Lower lobe of right lung (tissue), 2 donors: ENCODE data around the gene IGFBP2. TPM values are rescaled to one million over a fixed set of nuclear protein-coding genes. Genes with fewer than 3 reads are reported as not detected.

Experiments used
- ATAC-seq, 2 donors: fragments of 200-7000 bp; cut with Tn5 transposase; one replicate each; pipeline ENCODE4 v1.9.1; 2020 to 2022; ENCODE audit warnings: mild to moderate bottlenecking in 2 of 2, moderate library complexity in 2 of 2
- DNase-seq: peaks from one replicate; pipeline ENCODE4 v3.0.0-alpha.2; 2020
- H3K27ac ChIP-seq: fragments of 200-600 bp; one replicate; pipeline ENCODE4 v1.8.0; 2022
- H3K27me3 ChIP-seq: fragments of 200-600 bp; one replicate; pipeline ENCODE4 v1.8.0; 2022; ENCODE audit warnings: low read depth
- H3K36me3 ChIP-seq: fragments of 200-600 bp; one replicate; pipeline ENCODE4 v1.8.0; 2022; ENCODE audit warnings: mild to moderate bottlenecking
- H3K4me1 ChIP-seq: fragments of 200-600 bp; one replicate; pipeline ENCODE4 v1.8.0; 2022
- H3K4me3 ChIP-seq: fragments of 200-600 bp; one replicate; pipeline ENCODE4 v1.8.0; 2022; ENCODE audit warnings: mild to moderate bottlenecking
- H3K9me3 ChIP-seq: fragments of 200-600 bp; one replicate; pipeline ENCODE4 v1.8.0; 2022
- CTCF ChIP-seq: fragments of 200-600 bp; IDR thresholded peaks from one replicate; pipeline ENCODE4 v1.8.0; 2022; ENCODE audit warnings: antibody characterized with exemption, mild to moderate bottlenecking
- intact Hi-C: fragments of 100-400 bp; cut with DNase I; formaldehyde crosslinking; loops from one replicate; pipeline ENCODE4 v1.11.0; 2022
- total RNA-seq: library from RNA; stranded (reverse); fragmentation: NEBNext Ultra II Directional; extraction: Animal tissue kit (Norgen Biotek cat#: 25700); gene quantifications from one replicate; pipeline ENCODE4 v1.2.1, GENCODE V29; 2021
- donor health status: DM: no; HTN: yes; CAD: no; lungs with severe emphysema.

IGFBP2 gene
- total RNA-seq, 1 donor from 2014 or later, result 37.7 TPM

DNA sequence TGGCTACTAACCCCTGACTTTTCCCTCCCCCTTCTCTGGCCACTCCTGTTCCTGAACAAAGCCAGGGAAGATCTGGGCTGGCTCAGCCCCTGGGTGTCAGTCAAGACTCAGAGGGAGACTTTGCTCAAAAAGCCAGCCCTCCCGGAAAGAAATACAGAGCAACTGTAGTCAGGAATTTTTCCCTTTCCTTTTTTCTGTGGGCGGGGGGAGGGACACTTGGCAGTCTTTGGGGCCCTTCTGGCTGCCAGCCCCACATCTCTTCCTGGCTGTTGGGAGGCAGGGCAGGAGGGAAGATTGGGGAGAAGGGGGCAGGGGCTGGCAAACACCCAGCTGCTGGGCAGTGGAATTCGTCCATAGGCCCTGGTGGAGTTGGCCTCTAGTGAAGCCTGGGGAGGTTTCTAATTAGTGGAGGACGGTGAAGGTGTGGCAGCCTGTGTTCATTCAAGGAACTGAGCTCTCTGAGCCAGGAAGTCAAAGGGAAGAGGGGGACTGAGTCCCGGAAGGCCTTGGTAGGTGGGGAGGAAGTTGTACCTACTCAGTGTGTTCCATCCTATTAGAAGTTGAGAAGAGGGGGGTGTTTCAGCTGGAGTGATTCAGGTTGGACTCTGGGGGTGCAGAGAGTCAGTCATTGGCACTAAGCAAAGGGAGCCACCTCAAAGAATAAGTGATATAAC lies 10.9 kb downstream of the IGFBP2 start:
- Histone ChIP-seq H3K9me3 (no peaks in the 10 kb centered on the region), H3K36me3 (no peaks in the 10 kb centered on the region), H3K27ac (peak overlapping the region; percentile 31), H3K4me1 (peaks cover 9% of the 10 kb centered on the region), H3K27me3 (peaks cover 11% of the 10 kb centered on the region), H3K4me3 (no peak overlapping the region)
- intact Hi-C loops, result no loop called here
- no peak for TF ChIP-seq CTCF
- no peak for ATAC-seq
- DNase-seq, result no peak

DNA sequence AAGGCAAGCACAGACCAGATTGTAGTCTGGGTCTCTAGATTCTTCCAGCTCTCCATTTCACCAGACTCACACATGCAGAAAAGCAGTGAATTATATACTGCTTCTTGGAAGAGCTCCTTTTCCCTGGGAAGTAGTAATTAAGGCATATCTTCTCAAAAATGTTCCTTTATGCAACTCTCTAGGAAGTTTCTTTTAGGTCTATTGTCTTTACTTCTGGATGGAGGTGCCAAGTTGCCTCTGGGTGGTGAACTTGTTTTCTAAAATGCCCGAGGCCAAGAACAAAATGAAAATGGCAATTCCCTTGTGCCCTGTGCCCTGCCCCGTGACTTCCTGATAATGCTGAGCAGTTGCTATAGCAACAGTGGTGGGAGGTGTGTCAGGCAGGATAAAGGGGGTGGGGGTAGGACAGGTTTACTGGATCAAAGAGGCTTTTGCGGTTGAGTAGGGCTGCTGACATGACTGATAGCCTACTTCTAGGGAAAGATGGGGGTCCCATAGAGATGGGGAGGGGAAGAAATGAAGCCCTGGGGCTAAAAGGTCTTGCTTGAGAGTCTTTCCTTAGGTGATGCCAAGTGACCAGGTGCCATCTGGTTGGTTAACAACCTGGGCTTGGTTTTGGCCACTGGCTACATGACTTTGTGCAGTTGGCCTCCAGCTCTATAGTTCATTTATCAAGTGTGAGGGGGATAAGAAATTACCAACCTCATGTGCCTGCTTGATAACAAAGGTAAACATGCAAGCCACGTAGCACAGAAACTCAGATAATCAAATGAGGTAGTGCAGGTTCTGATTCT lies 11.8 kb downstream of the IGFBP2 start:
- H3K4me3 ChIP-seq, result no peak overlapping the region
- H3K4me1 ChIP-seq, result peaks cover 9% of the 10 kb centered on the region
- intact Hi-C loops, result no loop called here
- no peaks in the 10 kb centered on the region for H3K36me3 ChIP-seq
- H3K27ac ChIP-seq, result peak overlapping the region; percentile 31
- no peak for TF ChIP-seq CTCF
- peaks cover 4% of the 10 kb centered on the region for H3K27me3 ChIP-seq
- H3K9me3 ChIP-seq, result no peaks in the 10 kb centered on the region
- ATAC-seq (peak in 1 of 2 donors; percentile 20), DNase-seq (no peak)

GRCh38 chr2:216645636-216645950 lies 12.4 kb downstream of the IGFBP2 start:
- Histone ChIP-seq H3K27ac (no peak overlapping the region), H3K4me1 (peaks cover 9% of the 10 kb centered on the region), H3K27me3 (peaks cover 4% of the 10 kb centered on the region), H3K9me3 (no peaks in the 10 kb centered on the region), H3K4me3 (no peak overlapping the region), H3K36me3 (no peaks in the 10 kb centered on the region)
- no peak for ATAC-seq
- intact Hi-C loops, result no loop called here
- DNase-seq, result no peak
- no peak for TF ChIP-seq CTCF

- Histone ChIP-seq H3K4me1 (peaks cover 9% of the 10 kb centered on the region), H3K27ac (no peak overlapping the region), H3K36me3 (no peaks in the 10 kb centered on the region), H3K27me3 (peaks cover 2% of the 10 kb centered on the region), H3K4me3 (no peak overlapping the region), H3K9me3 (no peaks in the 10 kb centered on the region)
- DNase-seq (no peak), ATAC-seq (no peak)
- TF ChIP-seq CTCF, result no peak
- intact Hi-C loops, result no loop called here
Observed at GRCh38 chr2:216646116-216646515, 12.9 kb downstream of the IGFBP2 start.

- TF ChIP-seq CTCF, result no peak
- Histone ChIP-seq H3K4me1 (peaks cover 9% of the 10 kb centered on the region), H3K4me3 (no peak overlapping the region), H3K27ac (no peak overlapping the region), H3K9me3 (no peaks in the 10 kb centered on the region), H3K36me3 (no peaks in the 10 kb centered on the region), H3K27me3 (no peaks in the 10 kb centered on the region)
- DNase-seq, result no peak
- ATAC-seq, result no peak
- intact Hi-C loops, result no loop called here
Observed at GRCh38 chr2:216648105-216648504, 14.9 kb downstream of the IGFBP2 start.
